Islet of Langerhans (tissue), 1 donor: Measurements from ENCODE around the gene MACROD2.

Experiments
- FAIRE-seq: peaks from one replicate; lab custom pipeline; 2011; peaks lifted over from hg19 to GRCh38; lab: Jason Lieb, UNC

The MACROD2 gene

DNA sequence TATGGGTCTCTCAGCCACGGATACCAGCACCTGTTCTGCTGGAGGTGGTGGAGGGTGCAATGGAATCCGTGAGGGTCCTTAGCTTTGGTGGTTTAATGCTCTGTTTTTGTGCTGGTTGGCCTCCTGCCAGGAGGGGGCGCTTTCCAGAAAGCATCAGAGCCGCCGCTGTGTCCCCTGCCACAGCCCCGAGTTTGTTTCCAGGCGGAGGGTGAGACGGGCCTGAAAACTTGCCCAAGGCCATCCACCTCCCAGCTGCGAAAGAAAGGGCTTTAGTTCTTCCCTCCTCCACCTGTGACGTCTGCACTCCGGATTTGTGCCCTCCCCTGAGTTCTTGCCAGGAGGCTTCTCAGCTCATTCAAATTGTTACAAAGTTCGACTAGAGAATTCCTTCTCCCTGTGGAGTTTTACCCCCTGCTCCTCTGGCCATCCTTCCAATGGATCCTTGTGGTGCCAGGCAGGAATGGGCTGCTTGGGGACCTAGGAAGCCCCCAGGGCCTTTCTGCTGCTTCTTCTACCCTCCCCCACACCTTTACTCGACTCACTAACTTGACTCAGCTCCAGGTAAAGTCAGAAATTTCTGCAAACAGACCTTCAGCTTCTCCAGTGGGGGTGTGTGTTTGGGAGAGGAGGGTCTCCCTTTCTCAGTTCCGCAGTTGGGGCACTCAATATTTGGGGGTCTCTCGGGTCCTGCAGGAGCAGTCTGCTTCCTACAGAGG is 1704.3 kb downstream of the MACROD2 start:
- FAIRE-seq, result no peak

DNA sequence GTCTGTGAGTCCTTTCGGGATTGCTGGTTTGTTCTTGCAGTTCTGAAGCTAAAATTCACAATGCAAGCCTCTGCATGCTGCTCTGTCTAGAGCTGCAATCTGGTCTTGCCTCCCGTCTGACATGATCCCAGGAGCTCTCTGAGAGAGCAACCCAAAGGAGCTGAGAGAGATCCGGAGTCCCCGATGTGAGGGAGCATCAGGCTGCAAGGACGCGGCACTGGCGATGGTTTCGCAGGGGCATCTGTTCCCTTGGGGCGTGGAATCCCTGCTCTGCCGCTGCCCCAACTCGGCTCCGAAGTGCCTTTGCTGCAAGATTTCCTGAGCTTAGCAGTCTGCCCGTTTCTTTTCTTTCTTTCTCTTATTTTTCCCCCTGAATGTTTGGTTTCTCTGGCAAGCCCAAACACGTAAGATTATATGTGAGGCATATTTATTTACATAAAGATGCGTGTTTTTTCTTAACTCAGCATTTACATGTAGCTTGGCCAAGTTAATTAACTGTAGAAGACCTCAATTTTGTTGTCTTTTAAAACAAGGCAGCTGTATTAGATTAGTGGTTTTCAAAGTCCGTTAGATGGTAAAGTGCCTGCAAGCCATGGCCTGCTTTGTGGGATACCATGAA is 1704.9 kb downstream of the MACROD2 start:
- no peak for FAIRE-seq

DNA sequence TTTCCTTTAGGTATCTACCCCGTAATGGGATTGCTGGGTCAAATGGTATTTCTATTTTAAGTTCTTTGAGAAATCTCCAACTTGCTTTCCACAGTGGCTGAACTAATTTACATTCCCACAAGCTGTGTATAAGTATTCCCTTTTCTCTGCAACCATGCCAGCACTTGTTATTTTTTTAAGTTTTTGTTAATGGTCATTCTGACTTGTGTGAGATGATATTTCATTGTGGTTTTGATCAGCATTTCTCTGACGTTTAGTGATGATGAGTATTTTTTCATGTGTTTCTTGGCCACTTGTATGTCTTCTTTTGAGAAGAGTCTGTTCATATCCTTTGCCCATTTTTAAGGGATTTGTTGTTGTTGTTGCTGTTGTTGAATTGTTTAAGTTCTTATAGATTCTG is 1706.8 kb downstream of the MACROD2 start:
- no peak for FAIRE-seq

DNA sequence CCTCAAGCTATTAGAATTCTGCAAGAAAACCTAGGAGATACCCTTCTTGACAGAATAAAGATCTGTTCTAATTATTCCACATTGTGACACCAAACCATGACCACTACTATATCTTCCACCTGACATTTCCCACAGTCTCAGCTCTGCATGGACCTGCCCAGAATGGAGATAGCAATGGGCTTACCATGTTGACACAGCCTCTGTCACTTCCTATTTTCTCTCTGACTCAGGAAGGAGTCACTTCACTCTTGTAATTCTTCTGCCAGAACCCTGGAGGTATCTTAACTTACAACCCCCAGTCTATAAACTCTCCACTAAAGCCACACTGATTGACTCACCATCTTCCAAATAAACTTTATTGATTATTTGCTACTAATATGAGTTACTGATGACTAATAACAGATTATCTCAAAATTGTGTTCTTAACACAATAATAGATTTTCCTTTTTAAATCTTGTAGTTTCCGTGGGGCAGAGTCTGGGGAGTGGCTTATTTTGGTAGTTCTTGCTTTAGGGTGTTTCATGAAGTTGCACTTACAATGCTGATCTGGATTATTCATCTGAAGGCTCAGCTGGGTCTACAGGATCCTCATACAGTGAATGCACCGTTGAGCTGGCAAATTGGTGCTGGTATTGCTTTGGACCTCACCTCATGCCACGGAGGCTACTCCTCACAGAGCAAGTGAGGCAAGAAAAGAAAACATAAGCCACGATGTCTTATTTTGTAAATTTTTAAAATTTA is 1708.0 kb downstream of the MACROD2 start:
- no peak for FAIRE-seq

DNA sequence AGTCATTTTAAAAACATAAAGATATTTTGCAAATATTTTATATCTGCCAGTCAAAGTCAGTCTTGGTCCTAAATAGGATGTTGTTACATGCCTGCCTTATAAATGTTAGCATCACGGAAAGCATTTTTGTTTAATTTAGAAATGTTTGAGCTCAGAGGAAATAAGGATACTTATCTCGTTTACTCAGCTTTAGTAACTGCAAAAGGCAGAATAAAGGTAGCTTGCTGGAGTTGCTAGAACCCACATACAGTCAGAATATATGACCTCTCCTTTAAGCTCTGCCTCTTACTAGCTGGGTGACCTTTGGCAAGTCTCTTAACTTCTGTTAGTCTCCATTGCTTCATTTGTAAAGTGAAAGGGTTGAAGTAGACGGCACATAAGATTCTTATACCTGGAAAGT is 1710.7 kb downstream of the MACROD2 start:
- FAIRE-seq, result no peak

DNA sequence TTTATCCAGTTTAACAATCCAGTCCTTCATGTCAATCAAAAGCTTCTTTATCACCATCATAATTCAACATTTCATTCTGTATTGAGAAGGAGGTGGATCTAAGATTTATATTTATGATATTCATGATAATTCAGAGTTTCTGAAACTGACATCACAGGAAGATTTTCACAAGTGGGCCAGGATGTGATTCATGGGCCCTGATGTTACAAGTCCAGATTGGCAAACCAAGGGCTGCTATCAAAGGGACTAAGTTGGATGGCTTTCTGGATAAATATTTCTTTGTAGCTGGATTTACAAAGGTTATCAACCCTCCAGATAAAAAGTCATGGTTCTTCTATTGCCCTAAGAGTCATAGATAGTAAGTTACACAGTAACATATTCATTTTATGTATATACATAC is 1711.4 kb downstream of the MACROD2 start:
- FAIRE-seq, result no peak

DNA sequence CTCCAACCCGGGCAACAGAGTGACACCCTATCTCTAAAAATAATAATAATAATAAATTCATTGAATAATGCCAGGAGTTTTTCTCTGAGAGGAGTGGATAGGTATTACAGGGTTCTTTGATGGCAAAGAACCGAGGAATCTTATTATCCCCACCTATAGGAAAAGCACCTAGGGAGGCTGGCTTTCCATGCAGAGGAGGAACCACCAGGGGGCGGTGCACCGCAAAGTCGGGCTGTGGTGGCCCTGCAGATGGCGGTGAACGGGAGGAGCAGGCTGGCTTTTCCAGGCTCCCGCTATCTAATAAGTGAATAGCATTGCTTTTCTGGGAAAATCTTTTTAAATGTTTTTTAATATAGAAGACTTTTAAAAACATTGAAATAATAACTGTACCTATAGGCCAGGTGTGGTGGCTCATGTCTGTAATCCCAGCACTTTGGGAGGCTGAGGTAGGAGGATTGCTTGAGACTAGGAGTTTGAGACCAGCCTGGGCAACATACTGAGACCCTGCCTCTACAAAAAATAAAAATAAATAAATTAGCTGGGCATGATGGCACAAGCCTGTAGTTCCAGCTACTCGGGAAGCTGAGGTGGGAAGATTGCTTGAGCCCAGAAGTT is 1713.8 kb downstream of the MACROD2 start:
- FAIRE-seq, result no peak

DNA sequence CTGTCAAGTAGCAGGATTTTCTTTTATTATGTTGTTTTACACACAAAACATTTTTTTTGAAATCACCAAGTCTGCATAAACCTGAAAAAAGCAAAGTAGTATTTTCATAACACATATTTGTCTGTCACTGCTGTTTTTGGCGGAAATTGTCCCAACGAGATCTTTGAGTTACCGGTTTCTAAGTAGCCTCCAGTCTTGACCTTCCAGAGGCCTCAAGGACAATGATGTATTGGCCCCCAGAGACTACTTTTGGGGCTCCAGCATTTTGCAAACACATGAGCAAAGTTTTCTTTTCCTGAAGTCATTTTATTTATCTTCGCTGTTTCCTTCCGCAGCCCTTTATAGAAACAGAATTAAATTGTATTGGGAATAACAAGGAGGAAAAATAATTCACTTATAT is 1715.3 kb downstream of the MACROD2 start:
- FAIRE-seq, result no peak

DNA sequence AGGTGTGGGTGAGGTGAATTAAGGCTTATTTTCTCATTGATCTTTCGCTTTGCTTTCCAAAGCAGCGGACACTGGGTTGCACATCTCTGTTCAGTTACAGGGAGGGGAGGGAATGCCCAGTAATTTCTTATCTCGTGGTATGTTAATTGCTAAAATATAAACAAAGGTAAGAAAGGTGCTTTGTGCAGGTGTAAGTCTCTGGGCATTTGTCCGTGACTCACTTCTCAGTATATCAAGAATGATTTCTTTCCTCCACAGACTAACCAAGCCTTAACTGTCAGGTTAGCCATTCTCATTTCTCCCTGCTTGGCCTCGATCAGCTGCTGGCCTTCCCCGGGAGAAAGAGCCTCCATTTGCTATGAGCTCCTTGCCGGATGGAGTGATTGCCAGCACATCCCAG is 1715.9 kb downstream of the MACROD2 start:
- no peak for FAIRE-seq

DNA sequence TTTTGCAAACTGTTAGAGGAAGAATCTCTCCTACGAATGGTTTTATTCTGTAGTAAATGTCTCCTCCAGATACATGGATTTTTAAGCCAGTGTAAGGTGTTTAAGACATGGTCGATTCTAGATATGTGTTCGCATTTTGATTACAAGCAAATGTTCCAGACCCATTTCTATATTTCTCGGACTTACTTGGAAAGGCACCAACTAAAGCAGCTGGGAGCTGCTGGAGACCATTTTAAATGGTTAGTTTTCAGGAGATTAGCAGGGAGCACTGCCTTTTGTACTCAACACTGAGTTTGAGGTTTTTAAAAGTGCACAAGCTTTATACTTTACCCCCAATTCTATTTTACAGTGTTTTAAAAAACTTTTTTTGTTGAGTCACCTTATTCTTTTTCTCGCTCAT is 1720.9 kb downstream of the MACROD2 start:
- FAIRE-seq, result no peak

DNA sequence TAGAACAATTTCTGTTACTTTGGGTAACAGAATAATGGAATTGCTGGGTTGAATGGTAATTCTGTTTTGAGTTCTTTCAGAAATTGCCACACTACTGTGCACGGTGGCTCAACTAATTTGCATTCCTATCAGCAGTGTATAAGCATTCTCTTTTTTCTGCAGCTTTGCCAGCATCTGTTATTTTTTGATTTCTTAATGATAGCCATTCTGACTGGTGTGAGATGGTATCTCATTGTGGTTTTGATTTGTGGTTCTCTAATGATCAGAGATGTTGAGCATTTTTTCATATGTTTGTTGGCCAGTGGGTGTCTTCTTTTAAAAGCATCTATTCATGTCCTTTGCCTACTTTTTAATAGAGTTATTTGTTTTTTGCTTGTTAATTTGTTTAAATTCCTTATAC is 1731.1 kb downstream of the MACROD2 start:
- FAIRE-seq, result no peak

DNA sequence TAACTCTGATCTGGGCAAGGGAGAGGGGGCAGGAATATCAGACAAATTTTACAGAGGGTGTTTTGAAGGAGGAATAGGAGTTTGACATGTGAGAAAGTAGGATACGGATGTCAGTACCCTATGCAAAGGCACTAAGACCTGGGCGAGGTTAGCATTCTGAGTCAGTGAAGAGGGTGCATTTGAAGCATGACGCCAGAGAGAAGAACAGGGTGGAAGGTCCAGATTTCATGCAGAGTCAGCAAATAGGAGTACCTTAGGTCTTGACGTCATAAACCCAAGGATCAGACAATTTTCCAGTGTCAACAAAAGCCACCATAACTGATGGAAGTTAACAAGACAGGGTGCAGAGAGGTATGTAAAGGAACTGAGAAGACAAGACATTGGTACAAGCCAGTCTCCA is 1738.7 kb downstream of the MACROD2 start:
- FAIRE-seq, result no peak

DNA sequence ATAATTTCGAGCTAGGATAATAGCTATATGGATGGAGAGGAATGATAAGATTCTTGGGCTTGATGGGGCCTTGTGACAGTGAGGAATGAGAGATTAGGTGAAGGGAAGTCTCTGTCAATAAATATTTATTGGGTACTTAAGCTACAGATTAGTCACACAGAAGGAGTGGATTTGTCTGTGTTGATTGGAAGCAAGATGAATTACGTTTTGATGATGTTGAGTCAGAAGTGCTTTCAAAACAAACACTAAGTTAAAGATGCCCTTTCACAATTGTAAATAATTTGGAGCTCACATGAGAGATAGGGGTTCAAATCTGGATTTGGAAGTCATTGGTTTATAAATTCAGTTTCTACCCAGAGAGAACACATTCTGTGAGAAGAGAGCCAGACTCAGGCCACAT is 1743.7 kb downstream of the MACROD2 start:
- FAIRE-seq, result no peak

DNA sequence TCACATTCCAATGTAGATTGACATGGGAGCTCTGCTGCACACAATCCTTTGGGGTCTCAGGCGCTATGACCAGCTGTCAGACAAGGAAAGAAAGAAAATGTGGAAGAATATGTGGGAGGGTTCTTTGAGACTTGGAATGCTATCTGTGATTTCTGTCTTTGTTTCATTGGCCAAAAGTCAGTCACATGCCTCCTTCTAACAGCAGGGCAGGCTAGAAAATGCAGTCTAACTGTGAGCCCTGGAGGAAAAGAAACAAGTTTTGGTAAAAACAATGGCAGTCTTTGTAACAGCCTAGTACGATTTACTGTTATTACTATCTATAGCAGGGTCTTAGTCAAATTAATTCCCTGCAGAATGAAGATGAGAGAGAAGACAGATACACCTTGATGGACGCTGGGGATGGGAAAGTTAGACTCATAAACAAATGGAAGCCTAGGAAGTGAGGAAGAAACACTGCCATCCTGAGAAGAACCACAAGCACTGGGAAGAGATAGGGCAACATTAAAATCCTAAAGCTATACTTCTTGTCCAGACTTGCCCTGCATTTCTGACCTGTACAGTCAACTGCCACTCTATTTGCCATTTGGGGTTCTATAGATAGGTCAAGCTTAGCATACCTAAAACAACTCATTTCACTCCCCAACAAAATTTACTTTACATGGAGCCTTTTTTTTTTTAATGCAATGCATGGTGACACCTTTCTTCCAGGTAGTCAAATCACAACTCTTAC is 1744.9 kb downstream of the MACROD2 start:
- FAIRE-seq, result no peak

DNA sequence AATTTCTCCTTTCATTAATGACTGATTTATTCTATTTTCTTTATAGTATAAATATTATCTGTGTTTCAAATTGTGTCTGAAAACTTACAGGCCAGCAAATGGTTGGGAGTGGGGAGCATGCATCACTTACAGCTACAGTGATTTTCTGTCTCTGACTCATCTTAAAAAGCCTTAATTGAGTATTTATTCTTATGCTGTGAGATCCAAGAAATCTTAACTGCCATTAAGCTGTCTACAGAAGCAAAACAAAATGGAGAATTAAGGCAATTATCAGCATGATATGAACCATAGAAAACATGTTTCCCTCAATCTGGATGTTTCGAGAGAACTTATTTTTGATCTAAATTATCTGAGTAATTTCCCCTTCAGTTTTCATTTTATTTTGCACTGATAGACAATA is 1746.8 kb downstream of the MACROD2 start:
- FAIRE-seq, result no peak

DNA sequence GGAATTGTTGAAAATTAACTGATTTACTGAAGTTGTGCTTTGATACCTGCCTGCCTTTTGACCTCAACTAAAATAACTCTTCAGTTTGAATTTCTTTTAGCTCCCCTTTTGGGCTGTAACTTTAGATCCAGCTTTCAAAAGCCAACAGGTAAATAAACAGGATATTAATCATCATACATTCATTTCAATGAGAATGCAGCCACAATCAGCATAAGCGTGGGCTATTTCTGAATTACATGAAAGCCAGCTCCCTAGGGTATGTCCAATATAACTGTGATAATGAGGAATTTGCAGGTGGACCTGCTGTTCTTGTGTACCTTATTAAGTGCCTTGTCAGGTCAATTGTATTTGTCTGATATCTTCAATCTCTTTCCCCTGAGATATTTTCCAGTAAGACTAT is 1747.3 kb downstream of the MACROD2 start:
- FAIRE-seq, result no peak

DNA sequence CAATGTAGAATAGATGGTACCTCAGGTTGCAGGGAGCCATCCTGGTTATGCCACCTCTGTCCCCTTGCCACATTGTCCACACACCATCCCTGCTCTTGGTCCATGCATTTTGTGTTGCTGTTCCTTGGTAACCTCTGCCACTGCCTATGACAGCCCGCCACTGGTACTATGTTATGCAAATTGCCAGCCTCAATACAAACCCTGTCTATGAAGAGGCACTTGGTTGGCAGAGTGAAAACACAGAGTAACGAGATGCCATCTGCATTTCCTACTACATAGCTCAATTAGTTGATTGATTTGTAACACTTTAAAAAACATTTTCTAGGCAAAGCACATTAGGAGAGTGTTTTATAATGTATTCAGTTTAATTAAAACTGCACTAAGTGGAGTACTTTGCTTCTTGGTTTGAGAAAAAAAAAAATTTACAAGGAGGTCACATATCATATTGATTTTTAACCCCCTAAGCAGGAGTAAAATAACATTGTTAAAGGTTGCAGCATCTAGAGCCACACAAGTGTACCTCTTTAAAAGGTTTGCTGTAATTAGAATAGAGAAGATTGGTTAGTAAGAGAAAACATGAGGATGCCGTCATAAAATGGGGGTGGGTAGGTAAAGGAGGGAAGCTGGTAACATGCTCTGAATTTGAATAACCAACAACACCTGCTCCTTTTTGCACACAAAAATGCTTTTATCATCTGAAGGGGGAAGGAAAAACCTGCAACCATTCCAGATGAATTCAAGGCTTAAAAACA is 1760.9 kb downstream of the MACROD2 start:
- FAIRE-seq, result no peak

DNA sequence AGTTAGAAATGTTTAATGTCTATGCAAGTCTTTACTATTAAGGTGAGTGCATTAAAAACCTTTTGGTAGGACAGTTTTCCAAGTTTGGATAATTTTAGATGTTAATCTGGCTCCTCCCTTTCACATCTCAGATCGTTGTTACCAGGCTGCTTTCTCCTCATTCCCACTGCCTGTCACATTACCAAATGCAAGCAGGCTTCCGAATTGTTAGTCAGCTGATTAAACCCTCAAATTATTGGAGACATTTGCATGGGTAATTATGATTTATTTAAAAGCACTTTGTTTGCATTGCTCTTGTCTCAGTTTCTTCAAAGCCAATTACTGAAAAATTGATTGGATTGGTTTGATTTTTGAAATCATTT is 1761.4 kb downstream of the MACROD2 start:
- FAIRE-seq, result no peak

DNA sequence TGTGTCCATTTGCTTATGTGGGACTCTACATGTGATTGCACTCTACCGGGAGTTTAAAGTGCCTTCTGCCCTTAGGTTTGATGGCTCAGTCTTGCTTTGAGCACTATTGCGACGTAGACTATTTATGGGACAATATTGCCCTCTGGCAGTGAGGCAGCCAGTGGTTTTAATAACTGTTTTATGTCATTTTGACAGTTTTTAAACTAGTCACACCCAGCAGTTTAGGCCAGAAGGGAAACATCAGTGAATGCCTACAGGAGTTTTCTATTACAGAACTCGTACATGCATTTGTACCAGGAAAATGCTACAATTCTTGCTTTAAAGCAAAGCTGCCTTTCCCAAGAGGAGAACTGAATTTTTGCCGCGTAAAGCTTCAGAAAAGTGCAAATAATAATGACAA is 1764.3 kb downstream of the MACROD2 start:
- FAIRE-seq, result no peak

DNA sequence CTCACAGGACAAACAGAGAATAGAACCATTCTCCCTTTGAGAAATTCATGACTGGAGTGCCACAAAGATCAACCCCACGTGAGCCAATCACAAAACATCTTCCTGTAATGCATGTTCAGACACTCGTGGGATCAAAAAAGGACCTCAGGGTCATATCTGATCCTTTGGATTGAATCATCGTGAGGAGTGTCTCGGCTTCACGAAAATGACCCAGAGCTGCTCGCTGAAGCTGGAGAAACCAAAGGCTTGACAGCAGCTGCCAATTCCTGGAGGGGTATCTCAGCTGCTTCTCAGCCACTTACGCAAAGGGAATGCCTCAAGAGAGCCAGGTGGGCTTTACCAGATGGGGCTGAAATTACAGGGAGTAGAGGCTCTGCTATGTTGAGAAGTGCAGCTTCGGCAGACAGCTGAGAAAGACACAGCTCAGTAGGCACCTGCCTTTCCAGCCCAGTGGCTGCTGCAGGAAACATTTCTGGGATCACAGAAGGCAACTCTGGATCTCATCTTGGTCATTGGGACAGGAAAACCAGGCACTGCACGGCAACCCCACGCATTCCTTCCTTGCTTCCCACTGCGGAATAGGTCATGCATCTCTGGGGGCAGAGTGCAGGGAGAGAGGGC is 1764.8 kb downstream of the MACROD2 start:
- no peak for FAIRE-seq

DNA sequence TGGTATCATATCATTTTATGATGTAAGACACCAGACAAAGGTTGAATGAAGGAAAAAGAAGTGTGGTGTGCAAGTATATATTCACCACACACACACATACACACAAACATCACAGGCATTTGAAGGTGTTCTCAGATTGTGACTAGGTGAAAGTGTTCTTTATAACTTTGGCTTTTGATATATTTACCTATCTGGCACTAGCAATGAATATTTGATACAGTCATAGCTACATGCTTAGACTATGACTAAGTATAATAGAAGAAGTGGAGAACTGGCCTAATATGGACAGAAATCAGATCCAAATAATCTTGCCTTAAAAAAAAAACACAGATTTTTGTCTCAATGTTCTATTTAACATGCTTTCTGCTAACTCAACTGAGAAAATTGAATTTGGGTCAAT is 1768.0 kb downstream of the MACROD2 start:
- no peak for FAIRE-seq
